A172 (cell line): Measurements from ENCODE around the gene TNFRSF25. TPM values are rescaled to one million over a fixed set of nuclear protein-coding genes. Genes with fewer than 3 reads are reported as not detected.
"Not testable (repeated sequence)": the region's sequence is repeated elsewhere in the genome, so short reads cannot be mapped to it uniquely, and the experiment has no call there.

Experiments
- DNase-seq: peaks from one replicate; pipeline ENCODE4 v3.0.0-alpha.2; 2015; ENCODE audit warnings: low spot score
- total RNA-seq: library from RNA; depleted of rRNA; stranded (reverse); fragments of >200 nt; shearing (Covaris generic); gene quantifications from 2 replicates; pipeline ENCODE4 v1.2.3, GENCODE V29; 2014

Gene TNFRSF25
- total RNA-seq, 1 experiment from 2014 or later = 6.2 TPM

DNA sequence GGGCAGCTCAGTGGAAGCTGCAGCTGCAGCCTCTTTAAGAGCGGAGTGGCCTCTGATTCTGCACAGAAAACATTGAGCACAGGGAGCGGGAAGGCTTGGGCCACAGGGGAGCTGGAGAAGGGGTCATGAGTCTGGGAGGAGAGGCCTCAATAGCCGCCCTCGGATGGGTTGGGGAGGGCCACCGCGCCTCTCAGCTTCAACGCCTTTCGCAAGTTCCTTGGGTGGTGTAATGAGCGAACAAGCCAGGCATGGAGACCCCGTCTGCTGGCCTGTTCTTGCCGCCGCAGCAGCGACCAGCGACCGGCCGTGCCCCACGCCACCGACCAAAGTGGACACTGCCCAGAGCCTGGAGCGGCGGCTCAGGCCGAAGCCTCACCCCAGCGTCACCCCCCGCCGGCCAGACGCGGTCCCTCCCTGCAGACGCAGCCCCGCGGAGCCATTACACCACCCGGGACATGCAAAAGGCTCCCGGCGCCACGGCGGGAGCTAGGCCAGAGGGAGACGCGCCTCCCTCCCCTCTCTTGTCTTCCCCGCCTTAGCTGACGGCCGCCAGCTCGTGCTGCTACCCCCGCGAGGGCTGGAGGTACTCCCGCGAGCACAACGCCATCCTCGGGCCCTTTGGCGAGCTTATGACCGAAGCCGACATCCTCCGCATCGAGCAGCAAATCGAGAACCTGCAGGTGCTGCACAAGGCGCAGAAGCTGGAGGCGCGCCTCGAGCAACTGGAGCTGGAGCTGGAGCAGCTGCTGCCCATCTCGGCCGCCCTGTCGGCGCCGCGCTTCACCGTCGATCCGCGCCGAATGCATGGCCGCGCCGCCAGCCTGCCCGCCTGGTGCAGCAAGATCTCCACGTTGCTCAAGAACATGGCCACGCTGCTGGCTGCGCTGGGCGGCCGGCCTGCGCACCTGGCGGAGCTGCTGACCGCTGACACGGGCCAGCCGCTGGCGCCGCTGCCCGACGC, 11.8 kb downstream of the TNFRSF25 start:
- not testable (repeated sequence) for DNase-seq

GRCh38 chr1:6450943-6451373, 15.0 kb downstream of the TNFRSF25 start:
- no peak for DNase-seq

GRCh38 chr1:6450486-6450885, 15.5 kb downstream of the TNFRSF25 start:
- not testable (repeated sequence) for DNase-seq

GRCh38 chr1:6450005-6450450, 15.9 kb downstream of the TNFRSF25 start:
- DNase-seq = no peak

DNA sequence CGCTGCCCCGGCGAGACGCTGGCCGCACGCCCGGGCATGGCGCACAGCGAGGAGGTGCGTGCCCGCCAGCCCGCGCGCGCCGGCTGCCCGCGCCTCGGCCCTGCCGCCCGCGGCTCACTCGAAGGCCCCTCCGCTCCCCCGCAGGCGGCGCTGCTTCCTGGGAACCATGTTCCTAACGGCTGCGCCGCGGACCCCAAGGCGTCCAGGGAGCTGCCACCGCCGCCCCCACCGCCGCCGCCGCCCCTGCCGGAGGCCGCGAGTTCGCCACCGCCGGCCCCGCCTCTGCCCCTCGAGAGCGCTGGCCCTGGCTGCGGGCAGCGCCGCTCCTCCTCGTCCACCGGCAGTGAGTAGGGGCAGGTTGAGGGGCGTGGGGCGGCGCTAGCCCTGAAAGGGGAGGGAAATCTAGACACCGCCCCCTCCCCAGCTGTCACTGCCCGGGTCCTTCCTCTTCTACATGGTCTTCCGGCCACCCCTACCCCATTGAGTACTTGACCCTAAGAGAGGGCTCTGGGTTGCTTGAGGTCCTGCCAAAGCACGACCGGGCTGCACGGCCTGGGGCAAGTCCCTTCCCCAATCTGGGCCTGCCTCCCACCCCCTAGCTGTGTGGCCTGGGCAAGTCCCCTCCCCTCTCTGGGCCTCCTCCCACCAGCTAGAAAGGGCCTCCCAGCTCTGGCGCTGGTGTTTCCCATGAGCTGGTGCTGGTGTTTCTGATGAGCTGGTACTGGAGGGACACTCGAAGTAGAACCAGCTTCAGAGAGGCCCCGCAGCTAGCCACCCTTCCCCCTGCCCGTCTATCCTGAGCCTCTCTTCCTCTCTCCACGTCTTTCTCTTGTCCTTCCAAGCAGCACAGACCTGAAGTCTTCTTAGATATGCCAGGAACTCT, 17.0 kb downstream of the TNFRSF25 start:
- no peak for DNase-seq

DNA sequence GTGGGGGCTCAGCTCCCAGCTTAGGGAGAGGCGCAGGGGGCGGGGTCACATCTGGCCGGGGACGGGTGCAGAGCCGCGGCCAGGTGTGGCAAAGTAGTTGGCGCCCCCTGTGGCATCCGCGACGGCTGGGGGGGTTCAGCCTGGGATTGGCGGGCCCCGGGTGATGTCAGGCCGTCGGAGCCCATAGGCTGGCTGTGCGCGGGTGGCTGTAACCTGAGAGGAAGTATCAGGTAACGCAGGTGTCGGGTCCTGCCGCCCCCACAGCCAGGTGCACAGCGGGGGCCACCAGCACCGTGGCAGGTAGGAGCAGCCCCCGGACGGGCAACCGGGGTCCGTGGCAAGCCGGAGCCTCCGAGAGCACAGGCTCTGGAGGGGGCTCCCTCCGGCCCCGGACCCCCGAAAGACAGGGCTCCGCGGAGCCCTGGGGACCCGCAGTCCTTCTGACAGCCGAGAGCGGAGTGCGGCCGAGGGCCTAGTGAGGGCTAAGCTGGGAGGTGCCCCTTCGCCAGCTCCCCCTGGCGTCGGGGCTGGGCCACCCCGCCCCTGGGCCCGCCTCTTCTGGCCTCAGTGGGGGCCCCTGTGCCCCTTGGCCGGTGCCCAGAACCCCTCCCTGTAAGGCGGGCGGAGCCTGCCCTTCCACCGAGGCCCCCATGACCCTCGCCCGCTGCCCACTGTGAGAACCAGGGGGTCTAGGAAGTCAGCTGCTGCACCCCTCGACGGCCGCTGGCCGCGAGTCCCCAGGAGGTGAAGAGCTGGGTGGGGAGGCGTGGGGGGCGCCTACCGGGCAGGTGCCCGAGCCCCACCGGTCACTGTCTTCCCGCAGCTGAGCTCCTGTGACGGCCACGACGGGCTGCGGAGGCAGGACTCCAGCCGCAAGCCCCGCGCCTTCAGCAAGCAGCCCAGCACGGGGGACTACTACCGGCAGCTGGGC, 17.9 kb downstream of the TNFRSF25 start:
- DNase-seq = no peak

DNA sequence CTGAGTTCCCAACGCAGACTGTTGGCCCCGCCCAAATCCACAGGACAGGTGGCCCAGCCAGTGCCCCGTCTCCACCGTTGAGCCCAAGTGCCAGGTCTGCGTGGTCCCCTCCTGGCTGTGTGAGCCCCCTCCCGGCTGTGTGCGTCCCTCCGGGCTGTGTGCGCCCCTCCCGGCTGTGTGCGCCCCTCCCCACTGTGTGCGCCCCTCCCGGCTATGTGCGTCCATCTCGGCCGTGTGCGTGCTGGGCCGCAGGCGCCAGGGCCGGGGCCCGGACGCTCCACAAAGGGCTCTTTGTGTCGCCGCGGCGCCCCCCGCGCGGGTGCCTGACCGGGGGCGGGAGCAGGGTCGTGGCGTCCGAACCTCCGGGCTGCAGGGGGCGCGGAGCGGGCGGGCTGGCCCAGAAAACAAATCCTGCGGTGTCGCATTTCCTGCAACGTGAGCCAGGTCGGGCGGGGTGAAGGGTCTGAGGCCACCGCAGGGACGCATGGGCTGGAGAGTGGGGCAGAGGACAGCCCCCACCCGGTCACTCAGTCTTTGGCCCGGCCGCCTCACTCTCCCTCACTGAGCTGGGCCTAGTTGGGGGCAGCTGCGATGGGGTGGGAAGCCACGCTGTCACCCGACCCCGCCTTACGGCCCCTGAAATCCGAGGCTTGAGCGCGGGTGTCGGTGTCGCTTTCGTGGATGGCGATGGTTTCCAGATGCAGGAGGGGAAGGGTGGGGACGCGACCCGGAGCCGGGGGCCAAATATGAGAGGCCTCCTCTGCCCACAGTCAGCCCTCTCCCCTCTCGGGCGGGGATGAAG, 18.8 kb downstream of the TNFRSF25 start:
- no peak for DNase-seq

- no peak for DNase-seq
Observed at GRCh38 chr1:6446665-6447015, 19.3 kb downstream of the TNFRSF25 start.

GRCh38 chr1:6445929-6446328, 20.0 kb downstream of the TNFRSF25 start:
- not testable (repeated sequence) for DNase-seq

GRCh38 chr1:6445062-6445763, 20.8 kb downstream of the TNFRSF25 start:
- DNase-seq = no peak

- no peak for DNase-seq
Observed at GRCh38 chr1:6444377-6444776, 21.6 kb downstream of the TNFRSF25 start.

DNA sequence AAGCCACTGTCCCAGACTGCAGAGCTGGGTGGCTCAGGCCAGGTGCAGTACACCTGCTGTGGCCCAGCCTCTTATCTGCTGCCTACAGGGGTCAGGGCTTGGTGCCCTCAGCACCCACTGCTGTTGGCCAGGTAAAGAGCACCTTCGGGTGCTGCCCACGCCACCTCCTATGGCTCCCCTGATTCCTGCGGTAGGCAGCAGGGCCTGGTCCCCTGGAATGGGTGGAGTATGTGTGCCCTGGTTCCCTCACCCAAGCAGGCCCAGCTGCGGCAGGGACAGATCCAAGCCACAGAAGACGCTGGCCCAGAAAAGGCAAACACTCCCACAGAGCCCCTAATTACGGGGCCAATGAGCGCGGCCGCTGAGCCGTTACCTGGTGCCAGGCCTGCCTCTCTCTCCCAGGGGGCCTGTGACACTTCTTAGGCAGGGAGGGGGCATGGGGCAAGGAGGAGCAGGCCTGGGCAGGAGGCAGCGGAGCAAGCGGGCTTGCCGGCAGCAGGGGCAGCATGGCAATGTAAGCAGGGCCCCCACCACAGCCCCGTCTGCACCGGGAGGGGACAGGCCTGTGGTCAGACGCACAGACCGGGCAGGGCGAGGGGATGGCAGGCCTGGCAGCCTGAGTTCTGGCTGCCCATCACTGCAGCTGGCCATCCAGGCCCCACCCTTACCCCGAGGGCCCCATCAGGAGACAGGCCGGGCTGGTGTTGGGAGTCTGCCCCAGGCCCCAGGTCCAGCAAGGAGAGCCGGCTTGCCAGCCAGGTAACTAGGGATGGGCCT, 22.4 kb downstream of the TNFRSF25 start:
- no peak for DNase-seq

DNA sequence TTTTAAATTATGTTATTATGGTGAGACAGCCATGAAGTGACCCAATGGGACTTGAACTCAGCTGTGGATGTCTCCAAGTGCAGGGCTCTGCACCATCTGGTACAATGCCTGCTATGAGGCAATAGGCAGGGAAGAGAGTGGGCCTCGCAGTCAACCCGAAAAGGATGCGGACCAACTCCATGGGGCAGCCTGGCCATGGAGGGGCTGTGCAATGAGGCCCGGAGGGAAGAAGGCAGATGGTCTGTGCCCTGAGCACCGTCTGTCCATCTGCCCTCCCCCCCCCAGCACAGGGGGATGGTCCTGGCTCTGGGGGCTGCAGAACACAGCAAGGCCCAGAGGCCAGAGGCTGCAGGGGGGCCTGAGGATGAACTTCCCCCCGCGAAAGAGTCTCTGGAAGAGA, 24.4 kb downstream of the TNFRSF25 start:
- no peak for DNase-seq

GRCh38 chr1:6440198-6441126, 25.5 kb downstream of the TNFRSF25 start:
- no peak for DNase-seq

- peak; percentile 49 for DNase-seq
Observed at GRCh38 chr1:6438047-6438525, 27.9 kb downstream of the TNFRSF25 start.

DNA sequence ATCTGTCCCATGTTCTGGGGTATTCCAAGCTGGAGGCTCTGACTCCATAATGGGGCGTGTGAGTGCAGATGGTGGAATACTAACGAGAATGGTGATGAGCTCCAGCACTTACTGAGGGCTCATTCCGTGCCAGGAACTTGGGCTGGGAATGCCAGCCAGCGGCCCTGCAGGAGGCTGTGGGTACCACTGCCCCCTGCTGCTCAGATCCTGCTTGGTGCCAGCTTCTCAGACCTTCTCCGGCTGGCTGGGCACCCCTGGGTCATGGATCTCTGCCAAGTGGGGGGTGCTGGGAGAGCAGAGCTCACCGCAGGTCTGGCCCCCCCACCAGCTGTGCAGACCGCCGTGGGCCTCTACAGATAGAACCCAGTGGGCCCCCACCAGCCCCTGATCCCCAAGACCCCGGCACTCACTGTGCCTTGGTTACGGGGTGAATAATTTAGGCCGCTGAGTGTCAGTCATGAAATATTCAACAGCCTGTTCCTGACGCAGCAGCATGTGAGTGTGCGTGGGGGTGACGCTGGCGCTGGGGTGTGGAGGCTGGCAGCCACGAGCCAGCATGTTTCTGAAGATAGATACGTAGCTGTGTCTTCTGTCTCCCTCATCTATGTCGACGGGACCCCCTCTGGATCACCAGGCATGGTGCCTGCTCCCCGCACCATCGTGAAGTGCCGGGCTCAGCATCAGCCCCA, 28.8 kb downstream of the TNFRSF25 start:
- DNase-seq = peak; percentile 62

DNA sequence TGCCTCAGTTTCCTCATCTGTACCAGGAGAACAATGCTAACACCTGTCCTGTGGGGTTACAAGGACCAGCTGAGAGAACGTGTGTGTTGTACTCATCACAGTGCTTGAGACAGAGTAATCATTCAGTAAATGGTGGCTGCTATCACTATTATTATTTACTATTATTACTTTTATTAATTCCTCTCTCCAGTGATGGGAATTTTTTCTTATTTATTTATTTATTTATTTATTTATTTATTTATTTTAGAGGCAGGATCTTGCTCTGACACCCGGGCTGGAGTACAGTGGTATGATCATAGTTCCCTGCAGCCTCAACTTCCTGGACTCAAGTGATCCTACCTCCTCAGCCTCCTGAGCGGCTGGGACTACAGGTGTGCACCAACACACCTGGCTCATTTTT, 29.7 kb downstream of the TNFRSF25 start:
- DNase-seq = not testable (repeated sequence)
